ENCODE data around the gene MAPK1.

The MAPK1 gene

GRCh38 chr22:21860491-21861039, 6.9 kb downstream of the MAPK1 start:
- Histone ChIP-seq H2AFZ (ENCODE audit: low read depth, low read length, severe bottlenecking) (no peak overlapping the region), H4K20me1 (ENCODE audit: low read depth, low read length) (peaks cover 11% of the 10 kb centered on the region), H3K9ac (ENCODE audit: low read length) (no peak overlapping the region), H3K4me2 (ENCODE audit: low read depth, low read length, poor library complexity, severe bottlenecking) (no peak overlapping the region), H3K79me2 (ENCODE audit: insufficient read depth, low read length) (peaks cover 97% of the 10 kb centered on the region), H3F3A (ENCODE audit: insufficient read depth) (0 out of 2 replicates have a peak, but pooled peaks cover 4% of the 10 kb centered on the region), H3K9me3 (ENCODE audit: insufficient read depth, low read length) (no peaks in the 10 kb centered on the region), H3K9me2 (replicated peaks; ENCODE audit: insufficient read depth, low read length) (no peaks in the 10 kb centered on the region), H3K27ac (ENCODE audit: low read depth, low read length) (no peak overlapping the region), H3K27me3 (ENCODE audit: low read length) (no peaks in the 10 kb centered on the region), H3K4me3 (ENCODE audit: insufficient read depth, low read length, poor library complexity, severe bottlenecking) (no peak overlapping the region), H3K36me3 (ENCODE audit: low read length) (no peaks in the 10 kb centered on the region)
- TF ChIP-seq EZH2phosphoT487 (conservative IDR thresholded peaks at IDR 0.05; ENCODE audit: low read length) (no peak), CTCF (IDR thresholded peaks at IDR 0.05; ENCODE audit: insufficient read depth, low read length, poor library complexity, severe bottlenecking) (no peak)

- Histone ChIP-seq H3F3A (ENCODE audit: insufficient read depth) (0 out of 2 replicates have a peak, but pooled peaks cover 4% of the 10 kb centered on the region), H3K79me2 (ENCODE audit: insufficient read depth, low read length) (peaks cover 97% of the 10 kb centered on the region), H3K4me3 (ENCODE audit: insufficient read depth, low read length, poor library complexity, severe bottlenecking) (no peak overlapping the region), H3K4me2 (ENCODE audit: low read depth, low read length, poor library complexity, severe bottlenecking) (no peak overlapping the region), H3K36me3 (ENCODE audit: low read length) (no peaks in the 10 kb centered on the region), H4K20me1 (ENCODE audit: low read depth, low read length) (peaks cover 6% of the 10 kb centered on the region; the same call in 1 of the 2 replicates), H2AFZ (ENCODE audit: low read depth, low read length, severe bottlenecking) (no peak overlapping the region), H3K9me3 (ENCODE audit: insufficient read depth, low read length) (no peaks in the 10 kb centered on the region), H3K9ac (ENCODE audit: low read length) (no peak overlapping the region), H3K27ac (ENCODE audit: low read depth, low read length) (no peak overlapping the region), H3K9me2 (replicated peaks; ENCODE audit: insufficient read depth, low read length) (no peaks in the 10 kb centered on the region), H3K27me3 (ENCODE audit: low read length) (no peaks in the 10 kb centered on the region)
- TF ChIP-seq CTCF (IDR thresholded peaks at IDR 0.05; ENCODE audit: insufficient read depth, low read length, poor library complexity, severe bottlenecking) (no peak), EZH2phosphoT487 (conservative IDR thresholded peaks at IDR 0.05; ENCODE audit: low read length) (no peak)
Observed at GRCh38 chr22:21858025-21858764, 9.2 kb downstream of the MAPK1 start.

- Histone ChIP-seq H3K27ac (ENCODE audit: low read depth, low read length) (no peak overlapping the region), H3K4me3 (ENCODE audit: insufficient read depth, low read length, poor library complexity, severe bottlenecking) (no peak overlapping the region), H3K36me3 (ENCODE audit: low read length) (no peaks in the 10 kb centered on the region), H3K9ac (ENCODE audit: low read length) (no peak overlapping the region), H3K9me2 (replicated peaks; ENCODE audit: insufficient read depth, low read length) (no peaks in the 10 kb centered on the region), H4K20me1 (ENCODE audit: low read depth, low read length) (peaks cover 6% of the 10 kb centered on the region; the same call in 1 of the 2 replicates), H3F3A (ENCODE audit: insufficient read depth) (0 out of 2 replicates have a peak, but pooled peaks cover 4% of the 10 kb centered on the region), H3K9me3 (ENCODE audit: insufficient read depth, low read length) (no peaks in the 10 kb centered on the region), H3K4me2 (ENCODE audit: low read depth, low read length, poor library complexity, severe bottlenecking) (no peak overlapping the region), H3K79me2 (ENCODE audit: insufficient read depth, low read length) (peaks cover 98% of the 10 kb centered on the region), H2AFZ (ENCODE audit: low read depth, low read length, severe bottlenecking) (no peak overlapping the region), H3K27me3 (ENCODE audit: low read length) (no peaks in the 10 kb centered on the region)
- TF ChIP-seq EZH2phosphoT487 (conservative IDR thresholded peaks at IDR 0.05; ENCODE audit: low read length) (no peak), CTCF (IDR thresholded peaks at IDR 0.05; ENCODE audit: insufficient read depth, low read length, poor library complexity, severe bottlenecking) (no peak)
Observed at GRCh38 chr22:21857481-21857914, 9.9 kb downstream of the MAPK1 start.
